A204.1 (cell line): ENCODE data around the gene TMEM181.
"Not testable (repeated sequence)": the region's sequence is repeated elsewhere in the genome, so short reads cannot be mapped to it uniquely, and the experiment has no call there.

ENCODE experiments used
- FAIRE-seq: peaks from 2 replicates; lab custom pipeline; 2012; peaks lifted over from hg19 to GRCh38; lab: Jason Lieb, UNC

The TMEM181 gene

DNA sequence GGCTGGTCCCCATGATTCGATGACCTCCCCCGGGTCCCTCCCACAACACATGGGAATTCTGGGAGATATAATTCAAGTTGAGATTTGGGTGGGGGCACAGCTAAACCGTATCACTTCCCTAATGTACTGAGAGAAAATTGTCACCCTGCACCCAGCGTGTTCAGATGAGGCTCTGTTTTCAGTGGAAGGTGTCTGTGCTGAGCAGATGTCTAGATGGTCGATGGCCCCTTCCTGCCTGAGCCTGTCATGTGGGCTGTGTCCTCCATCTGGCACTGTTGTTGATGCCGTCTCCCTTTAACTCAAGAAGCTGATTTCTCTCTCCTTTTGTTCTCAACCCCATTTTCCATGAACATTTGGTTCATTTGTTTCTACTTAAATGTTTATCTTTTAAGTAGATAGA lies 37.0 kb downstream of the TMEM181 start:
- FAIRE-seq, result no peak

DNA sequence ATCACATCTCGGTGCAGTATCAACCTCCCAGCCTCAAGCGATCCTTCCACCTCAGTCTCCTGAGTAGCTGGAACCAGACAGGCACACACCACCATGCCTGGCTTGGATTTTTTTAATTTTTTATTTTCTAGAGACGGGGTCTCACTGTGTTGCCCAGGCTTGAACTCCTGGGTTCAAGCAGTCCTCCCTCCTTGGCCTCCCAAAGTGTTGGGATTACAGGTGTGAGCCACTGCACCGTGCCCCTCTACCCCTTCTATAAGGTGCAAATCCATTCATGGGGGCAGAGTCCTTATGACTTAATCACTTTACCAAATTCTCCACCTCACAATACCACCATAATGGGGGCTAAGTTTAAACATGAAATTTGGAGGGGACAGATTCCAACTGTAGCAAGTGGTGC lies 37.7 kb downstream of the TMEM181 start:
- no peak for FAIRE-seq

DNA sequence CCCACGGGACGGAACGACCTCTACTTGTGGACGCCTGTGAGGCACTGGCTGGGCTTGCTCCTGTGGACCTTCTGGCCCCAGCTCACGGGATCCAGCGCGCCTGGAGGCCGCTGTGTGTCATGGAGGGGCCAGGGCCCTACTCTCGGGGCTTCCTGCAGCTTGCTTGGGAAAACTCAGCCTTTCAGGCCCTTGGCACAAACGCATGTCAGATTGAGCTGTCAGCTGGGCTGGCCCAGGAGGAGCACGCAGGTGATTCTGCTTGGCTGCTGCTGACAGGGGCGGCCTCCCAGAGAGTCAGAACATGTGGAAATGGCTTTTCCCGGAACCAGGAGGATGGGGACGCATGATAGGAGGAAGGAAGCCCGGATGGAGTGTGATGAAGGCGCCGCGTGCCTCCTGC lies 39.7 kb downstream of the TMEM181 start:
- FAIRE-seq, result no peak

DNA sequence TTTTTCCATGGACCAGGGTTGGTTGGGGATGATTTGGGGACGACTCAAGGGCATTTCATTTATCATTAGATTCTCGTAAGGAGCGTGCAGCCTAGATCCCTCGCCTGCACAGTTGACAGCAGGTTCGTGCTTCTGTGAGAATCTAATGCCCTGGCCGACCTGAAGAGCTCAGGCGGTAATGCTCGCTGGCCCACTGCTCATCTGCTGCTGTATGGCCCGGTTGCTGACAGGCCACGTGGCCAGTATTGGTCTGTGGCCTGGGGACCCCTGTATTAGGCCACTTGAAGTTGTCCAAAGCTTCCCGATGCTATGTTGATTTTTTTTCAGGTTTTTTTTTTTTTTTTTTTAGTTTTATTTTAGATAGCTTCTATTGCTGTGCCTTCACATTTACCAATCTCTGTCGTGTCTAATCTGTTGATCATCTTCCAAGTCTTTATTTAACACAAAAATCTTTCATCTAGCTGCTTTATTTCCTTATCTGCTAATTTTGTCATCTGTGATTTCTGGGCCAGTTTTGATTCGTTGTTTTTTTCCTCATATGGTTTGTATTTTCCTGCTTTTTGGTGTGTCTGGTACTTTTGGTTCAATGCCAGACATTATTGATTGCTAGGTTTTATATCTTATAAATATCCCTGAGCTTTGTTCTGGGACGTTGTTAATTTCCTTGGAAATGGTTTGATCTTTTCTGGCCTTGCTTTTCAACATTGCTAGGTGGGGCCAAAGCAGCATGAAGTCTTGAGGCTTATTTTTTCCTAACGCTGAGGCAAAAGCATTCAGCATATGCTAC lies 43.6 kb downstream of the TMEM181 start:
- no peak for FAIRE-seq

DNA sequence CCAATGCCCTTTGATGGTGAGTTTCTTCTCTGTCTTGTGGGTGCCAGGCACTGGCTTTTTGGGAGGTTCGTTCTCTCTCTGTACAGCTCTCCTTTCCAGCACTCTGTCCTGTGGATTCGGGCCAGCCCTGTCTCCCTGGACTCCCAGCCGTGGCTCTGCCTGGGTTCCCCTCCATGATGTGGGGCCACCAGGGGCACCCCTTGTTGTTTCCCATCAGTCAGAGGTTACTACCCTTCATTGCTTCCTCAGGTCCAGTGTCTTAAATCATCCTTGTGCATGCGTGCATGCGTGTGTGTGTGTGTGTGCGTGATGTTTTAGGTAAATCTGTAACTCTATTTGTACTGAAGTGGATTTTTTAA lies 44.1 kb downstream of the TMEM181 start:
- no peak for FAIRE-seq

DNA sequence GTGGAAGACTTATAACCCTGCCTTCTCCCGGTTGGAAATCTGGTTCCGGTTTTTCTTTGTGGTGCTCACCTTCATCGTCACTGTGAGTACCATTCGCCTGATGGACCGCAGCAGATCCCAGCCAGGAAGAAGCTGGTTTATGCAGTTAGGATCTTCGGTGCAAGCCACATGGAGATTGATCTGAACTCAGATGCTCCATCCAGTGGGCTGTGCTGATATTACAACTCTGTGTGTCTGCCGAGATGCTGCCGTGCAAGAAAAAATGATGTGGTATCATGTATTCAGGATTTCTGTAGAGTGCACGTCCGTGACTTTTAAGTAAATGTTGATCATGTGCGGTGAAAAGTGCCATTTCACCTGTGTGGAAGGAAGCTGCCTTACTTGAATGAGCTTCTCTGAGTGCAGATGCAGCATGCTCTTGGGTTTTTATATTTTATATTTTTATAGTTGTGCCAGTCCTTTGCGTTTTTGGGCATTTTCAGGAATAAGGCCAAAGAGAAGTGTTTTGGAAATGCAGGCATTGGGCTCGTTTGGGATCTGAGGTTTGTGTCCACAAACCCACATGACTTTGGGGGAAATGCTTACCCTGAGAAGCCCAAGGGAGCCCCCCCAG lies 45.5 kb downstream of the TMEM181 start:
- peak; percentile 92 for FAIRE-seq

DNA sequence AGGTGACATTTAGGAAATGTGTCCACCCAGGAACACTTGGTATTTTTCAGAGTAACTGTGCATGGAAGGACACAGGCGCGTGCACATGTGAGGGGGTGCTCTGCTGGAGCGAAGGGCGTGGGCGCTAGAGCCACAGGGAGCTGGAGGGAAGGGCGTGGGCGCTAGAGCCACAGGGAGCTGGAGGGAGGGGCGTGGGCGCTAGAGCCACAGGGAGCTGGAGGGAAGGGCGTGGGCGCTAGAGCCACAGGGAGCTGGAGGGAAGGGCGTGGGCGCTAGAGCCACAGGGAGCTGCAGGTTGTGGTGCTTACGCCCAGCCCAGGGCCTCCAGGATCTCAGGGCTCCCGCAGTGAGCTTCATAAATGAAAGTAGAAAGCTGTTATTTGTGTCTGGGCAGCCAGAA lies 46.1 kb downstream of the TMEM181 start:
- FAIRE-seq, result not testable (repeated sequence)

DNA sequence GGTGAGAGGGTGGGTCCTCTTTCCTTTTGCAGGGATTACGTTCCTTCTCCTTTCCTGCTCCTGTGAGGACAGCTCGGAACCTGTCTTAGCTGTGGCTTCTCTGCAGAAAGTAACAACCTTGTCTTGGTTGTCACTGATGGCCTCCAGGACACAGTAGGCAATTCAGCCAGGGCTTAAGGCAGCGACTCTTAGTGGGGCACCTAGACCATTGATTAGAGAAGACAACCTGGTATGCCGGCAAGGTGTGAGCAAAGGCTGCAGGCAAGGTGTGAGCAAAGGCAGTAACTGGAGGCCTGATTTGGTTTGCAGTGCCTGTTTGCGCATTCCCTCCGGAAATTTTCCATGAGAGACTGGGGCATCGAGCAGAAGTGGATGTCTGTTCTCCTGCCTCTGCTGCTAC lies 47.0 kb downstream of the TMEM181 start:
- FAIRE-seq, result no peak

DNA sequence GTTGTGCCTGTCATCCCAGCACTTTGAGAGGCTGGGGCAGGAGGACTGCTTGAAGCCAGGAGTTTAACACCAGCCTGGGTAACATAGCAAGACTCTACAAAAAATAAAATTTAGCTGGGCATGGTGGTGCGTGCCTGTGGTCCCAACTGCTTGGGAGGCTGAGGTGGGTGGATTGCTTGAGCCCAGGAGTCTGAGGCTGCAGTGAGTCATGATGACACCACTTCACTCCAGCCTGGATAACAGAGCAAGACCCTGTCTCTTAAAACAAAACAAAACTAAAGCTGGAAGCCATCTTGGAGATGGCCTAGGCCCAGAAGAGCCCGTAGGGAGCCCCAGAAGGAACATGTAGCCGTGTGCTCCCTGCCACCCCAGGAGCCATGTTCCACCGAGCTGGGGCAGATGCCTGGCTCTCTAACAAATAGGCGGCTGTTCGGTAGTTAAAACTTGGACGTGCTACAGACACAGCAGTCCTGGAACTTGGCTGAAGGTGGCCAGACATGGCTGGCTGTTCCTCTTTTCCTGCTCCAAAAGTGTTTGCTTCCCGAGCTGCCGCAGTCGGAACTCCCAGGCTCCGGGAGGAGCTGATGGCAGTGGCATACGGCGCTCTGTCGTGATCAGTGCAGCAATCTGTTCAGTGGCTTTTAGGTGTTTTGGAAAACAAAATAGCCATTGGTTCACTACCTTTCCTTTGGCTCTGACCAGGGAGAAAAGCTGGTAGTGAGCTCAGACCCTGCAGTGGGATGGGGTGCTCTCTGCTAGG lies 47.7 kb downstream of the TMEM181 start:
- no peak for FAIRE-seq

DNA sequence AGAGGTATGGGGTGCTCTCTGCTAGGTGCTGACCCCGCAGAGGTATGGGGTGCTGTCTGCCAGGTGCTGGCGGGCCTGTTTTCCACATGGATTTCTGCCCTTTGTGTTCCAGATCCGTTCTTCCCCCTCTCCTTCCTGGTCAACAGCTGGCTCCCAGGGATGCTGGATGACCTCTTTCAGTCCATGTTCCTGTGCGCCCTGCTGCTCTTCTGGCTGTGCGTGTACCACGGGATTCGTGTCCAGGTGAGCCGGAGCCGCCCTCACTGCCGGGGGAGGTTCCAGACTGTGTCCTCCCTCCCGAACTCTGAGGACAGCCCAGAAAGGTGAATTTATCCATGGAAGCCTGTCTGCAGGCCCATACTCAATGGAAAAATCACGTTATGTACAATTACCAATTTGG lies 48.3 kb downstream of the TMEM181 start:
- FAIRE-seq, result no peak

DNA sequence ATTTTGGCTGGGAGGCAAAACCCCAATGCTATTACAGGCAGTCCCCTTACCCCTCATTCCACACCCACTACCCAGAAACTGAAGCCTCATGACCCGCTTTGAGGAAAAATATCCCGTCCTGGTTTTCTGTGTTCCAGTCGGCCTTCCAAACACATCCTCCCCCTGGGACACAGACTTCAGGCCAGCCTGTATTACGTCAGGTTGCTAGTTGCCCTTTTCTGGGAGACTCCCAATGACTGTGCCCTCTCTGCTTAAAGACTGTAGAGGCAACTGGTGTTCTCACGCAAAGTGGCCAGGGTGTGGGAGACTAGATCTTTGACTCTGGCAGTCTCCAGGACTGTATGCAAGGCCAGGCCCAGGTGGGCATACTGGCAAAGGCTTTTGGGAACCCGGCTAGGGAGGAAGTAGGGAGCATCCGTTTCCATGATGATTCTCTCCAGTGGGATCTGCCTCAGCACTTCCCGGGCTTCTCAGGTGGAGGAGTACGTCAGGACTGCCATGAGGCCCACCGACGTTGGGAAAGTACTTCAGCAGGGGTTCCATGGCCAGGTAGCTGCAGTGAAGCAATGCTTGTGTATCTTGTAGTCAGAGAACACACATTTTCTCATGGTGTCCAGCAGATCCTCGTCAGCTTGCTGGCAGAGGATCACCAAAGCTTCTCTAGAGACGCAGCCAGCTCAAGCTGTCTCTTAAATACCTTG lies 49.7 kb downstream of the TMEM181 start:
- FAIRE-seq, result no peak

DNA sequence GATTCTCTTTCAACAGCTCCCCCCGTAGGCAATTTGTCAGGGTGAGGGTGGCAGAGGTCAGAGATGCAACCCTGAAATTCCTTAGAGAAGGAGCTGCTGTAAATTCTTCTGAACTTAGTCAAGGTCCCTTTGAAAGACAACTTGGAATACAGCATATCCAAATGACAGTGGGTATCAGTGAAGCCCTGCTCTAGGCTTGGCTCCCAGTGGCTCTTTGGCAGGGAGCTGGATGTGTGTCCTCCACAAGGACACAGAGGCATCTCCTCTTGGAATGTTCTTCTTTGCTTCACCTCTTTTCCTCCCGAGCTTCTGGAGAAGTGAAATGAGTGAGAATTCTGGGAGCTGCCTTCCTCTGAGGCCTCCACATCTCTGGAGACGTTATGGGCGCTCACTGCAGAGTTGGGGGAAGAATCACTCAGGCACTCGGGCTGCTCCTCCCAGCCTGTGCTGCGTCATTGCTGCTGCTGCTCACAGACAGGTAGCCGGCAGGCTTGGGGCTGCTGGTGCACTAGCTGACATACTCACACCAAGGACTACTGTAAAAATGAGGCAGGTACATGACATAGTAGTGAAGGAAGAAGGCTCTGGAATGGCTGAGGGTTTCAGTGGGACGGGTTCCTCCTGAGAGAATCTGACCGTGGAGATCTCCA lies 50.6 kb downstream of the TMEM181 start:
- FAIRE-seq, result no peak

DNA sequence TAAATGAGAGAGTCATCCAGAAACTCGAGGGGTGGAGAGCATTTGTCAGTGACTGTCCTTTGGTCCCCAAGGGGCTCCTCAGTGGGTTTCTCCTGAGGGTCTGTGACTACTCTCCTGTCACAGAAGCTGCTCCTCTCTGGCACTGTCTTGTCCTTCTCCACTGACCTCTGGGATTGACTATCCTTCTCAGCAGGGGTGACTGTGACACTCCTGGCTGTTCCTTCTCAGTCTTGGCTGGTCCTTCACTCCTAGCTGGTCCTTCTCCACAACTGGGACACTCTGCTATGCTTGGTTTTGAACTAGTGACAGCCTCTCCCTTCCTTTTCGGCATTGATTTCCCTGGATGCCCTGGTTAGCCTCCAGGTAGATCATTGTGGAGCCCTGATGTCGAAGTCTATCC lies 51.1 kb downstream of the TMEM181 start:
- FAIRE-seq, result no peak

DNA sequence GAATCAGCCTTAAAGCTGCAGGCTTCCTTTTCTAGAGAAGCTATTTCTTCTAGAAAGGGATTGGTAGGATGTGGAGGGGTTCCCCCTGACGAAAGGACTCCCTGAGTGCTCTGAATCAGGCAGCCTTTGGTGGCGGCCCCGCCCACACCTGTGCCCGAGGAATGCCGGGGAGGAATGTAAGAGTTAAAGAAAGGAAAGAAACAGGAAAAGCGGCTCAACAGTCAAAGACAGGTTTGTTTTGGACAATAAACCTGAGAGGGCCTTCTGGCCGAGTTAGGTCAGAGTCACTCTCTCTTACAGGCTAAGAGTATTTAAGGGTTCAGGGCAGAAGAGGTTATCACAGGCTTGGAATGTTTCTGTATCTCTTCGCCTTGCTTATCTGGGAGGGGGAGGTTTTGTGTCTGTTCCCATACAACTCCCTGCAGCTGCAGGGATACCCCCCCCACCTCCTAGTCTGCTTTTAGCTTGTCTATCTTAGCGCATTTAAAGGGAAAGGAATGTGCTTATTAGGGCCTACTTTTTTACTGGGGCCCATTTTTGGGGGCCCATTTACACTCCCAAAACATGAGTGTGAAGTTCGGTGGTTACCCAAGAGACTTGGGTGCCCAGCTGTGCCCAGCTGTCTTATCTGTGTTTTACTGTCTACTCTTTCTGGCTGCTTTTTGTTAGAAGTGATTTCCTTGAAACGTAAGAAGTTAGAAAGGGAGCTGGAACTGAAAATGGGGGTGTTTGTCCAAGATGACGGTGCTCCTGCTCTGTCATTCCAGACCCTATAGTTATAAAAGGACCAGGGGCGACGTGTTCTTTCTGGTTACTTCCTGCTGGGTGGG lies 51.9 kb downstream of the TMEM181 start:
- FAIRE-seq, result no peak

DNA sequence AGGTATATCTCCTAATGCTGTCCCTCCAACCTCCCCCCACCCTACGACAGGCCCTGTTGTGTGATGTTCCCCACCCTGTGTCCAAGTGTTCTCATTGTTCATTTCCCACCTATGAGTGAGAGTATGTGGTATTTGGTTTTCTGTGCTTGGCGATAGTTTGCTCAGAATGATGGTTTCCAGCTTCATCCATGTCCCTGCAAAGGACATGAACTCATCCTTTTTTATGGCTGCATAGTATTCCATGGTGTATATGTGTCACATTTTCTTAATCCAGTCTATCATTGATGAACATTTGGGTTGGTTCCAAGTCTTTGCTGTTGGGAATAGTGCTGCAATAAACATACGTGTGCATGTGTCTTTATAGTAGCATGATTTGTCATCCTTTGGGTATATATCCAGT lies 54.7 kb downstream of the TMEM181 start:
- not testable (repeated sequence) for FAIRE-seq

DNA sequence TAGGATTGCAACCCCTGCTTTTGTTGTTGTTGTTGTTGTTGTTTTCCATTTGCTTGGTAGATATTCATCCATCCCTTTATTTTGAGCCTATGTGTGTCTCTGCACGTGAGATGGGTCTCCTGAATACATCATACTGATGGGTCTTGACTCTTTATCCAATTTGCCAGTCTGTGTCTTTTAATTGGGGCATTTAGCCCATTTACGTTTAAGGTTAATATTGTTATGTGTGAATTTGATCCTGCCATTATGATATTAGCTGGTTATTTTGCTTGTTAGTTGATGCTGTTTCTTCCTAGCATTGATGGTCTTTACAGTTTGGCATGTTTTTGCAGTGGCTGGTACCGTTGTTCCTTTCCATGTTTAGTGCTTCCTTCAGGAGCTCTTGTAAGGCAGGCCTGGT lies 58.4 kb downstream of the TMEM181 start:
- FAIRE-seq, result not testable (repeated sequence)

DNA sequence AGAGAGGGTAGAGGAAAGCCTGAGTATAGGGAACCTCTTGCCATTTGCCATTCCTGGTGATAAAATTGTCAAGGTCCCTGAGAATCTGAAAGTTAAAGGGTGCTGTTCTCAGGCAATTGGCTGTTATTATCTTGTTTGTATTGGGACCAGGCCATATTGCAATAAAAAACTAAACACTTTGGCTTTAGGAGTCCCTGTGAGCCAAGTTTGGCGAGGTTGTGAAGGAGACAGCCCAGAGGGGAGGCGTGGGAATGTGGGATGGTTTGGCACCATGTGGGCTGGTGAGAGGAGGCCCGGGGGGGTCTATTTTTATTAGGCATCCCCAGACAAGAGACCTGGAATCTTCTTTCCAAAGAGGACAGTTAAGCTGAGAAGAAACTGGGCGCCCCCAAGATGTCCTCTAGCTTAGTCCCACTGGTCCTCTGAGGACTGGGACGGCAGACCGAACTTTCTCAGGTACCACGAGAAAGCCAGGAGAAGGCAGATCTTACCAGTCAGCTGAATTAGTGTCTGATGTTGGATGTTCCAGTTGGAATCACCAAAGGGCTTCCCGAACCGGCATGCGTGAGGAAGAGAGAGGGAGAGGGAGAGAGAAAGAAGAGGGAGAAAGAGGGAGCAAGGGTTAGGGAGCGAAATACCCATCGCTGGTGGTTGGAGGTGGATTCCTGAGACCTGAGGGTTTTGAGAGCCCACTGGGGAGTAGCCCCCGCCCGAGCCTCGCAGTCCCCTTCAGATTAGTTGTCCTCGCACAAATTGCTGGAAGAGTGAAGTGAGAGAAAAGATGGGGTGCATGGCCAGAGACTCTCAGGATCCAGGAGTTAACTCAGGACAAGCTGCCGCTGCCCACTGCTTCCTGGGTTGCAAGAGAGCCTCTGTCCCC lies 60.3 kb downstream of the TMEM181 start:
- FAIRE-seq, result no peak

DNA sequence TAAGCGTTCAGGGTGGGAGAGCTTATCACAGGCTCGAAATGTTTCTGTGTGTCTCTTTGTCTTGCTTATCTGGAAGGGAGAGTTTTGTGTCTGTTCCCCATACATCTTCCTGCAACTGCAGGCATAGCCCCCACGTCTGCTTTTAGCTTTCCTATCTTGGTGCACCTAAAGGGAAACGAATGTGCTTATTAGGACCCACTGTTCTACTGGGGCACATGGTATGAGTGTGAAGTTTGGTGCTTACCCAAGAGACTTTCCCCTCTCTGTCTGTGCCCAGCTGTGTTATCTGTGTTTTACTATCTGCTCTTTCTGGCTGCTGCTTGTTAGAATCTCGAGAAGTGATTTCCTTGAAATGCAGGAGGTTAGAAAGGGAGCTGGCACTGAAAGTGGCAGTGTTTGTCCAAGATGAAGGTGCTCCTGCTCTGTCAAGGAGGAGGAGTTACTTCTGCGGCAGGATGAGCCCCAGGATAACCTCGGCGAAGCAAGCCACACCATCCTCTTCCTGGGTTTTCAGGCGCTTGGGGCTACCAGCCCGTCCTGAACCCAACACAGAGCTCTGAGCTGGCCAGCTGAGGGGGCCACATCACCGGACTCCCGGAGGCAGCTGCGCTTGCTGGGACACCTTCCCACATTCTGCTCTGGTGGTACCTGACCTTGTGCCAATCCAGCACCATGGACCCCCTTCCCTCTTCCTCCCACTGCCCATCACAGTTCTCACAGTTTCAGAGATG lies 61.2 kb downstream of the TMEM181 start:
- FAIRE-seq, result no peak

DNA sequence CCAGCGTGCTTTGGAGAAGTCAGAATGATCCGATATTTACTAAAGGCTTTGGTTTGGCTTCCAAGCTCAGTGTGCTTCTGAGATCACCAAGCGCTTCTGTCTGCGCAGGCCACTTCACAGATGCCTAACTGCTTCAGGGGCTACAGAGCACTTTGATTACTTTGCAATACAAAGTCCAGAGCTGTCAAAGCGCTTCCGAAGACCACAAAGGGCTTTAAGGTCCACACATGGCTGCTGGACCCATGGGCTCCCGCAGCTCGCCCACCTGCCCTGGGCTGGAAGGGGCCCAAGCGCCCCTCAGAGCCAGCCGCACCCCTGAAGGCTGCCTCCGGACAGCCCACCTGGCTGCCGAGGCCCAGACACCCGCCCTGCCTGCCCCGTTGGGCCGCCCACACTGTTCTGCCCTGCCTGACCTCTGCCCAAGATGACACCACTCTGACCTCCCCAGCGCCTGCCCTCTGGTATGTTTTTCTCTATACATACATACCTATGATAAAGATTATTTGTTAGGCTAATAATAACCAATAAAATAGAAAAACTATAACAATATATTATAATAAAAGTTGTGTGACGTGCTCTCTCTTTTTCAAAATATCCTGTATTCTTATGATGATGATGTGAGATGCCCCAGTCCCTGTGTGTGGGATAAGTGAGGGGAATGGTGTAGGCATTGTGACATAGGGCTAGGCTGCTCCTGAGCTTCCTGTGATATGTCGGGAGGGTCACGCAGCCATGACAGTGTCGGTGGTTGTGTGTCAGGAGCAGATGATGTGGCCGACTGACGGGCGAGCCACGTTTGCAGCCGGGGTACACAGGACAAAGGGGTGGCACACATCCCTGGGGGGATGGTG lies 62.0 kb downstream of the TMEM181 start:
- no peak for FAIRE-seq
